GM12872 (cell line): ENCODE results near the gene MKRN2.

Source experiments
- TF ChIP-seq, protein P1 (sequence below): IDR thresholded peaks from 3 replicates; pipeline ENCODE4 v1.5.1; 2011; ENCODE audit warnings: low read depth, mild to moderate bottlenecking, low read length, moderate library complexity; ENCODE audit not compliant: insufficient read depth

MKRN2 gene

DNA sequence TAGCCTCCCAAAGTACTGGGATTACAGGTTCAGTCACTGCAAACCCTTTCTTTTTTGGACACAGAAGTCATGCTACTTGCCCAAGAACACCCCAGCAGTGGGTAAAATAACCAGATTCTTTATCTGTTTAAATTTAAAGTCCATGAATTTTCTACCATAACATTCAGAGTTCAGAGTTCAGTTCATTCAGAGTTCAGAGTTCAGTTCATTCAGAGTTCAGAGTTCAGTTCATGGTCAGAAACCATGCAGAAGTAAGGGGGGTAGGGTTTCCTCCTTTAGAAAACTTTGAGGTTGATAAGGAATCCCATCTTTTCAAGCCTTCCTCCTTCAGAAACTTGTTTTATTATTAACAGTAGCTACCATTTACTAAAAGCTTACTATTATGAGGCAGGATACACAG is 63.8 kb downstream of the MKRN2 start:
- TF ChIP-seq, protein P1, sequence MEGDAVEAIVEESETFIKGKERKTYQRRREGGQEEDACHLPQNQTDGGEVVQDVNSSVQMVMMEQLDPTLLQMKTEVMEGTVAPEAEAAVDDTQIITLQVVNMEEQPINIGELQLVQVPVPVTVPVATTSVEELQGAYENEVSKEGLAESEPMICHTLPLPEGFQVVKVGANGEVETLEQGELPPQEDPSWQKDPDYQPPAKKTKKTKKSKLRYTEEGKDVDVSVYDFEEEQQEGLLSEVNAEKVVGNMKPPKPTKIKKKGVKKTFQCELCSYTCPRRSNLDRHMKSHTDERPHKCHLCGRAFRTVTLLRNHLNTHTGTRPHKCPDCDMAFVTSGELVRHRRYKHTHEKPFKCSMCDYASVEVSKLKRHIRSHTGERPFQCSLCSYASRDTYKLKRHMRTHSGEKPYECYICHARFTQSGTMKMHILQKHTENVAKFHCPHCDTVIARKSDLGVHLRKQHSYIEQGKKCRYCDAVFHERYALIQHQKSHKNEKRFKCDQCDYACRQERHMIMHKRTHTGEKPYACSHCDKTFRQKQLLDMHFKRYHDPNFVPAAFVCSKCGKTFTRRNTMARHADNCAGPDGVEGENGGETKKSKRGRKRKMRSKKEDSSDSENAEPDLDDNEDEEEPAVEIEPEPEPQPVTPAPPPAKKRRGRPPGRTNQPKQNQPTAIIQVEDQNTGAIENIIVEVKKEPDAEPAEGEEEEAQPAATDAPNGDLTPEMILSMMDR = no peak

DNA sequence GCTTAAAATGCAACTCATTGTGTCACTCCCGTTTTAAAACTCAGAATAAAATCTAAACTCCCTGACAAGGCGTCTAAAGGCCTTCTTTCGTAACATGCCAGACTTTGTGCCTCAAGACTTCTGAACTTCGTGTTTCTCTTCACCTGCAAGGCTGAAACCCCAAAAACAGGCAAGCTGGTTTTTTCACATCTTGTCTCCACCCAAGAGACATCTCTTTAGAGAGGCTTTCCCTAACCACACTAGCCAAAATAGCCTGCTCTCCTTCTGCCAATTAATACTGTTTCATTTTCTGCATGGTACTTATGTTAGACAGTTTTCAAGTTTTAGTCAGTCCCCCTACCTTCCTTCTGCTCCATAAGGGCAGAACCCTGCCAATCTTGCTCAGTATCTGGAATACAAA is 65.4 kb downstream of the MKRN2 start:
- TF ChIP-seq, protein P1 = no peak

GRCh38 chr3:12624056-12624455 is 67.2 kb downstream of the MKRN2 start:
- TF ChIP-seq, protein P1 = no peak

- TF ChIP-seq, protein P1 = no peak
Measured at GRCh38 chr3:12627370-12627769, 70.5 kb downstream of the MKRN2 start.

GRCh38 chr3:12628813-12629212 is 71.9 kb downstream of the MKRN2 start:
- TF ChIP-seq, protein P1 = no peak

DNA sequence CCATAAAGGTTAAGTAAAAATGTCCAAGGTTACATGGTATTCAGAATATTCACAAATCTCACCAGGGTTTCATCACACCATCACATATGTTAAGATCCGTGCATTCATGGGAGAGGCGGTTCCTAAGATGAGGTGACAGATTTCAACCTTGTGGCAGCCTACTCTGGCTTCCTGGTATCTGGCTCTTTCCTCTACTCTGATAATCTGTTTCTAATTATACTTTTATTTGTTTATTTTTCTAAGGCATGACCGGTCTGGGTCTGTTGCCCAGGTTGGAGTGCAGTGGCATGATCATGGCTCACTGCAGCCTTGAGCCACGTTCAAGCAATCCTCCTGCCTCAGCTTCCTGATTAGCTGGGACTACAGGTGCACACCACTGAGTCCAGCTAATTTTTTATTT is 72.7 kb downstream of the MKRN2 start:
- TF ChIP-seq, protein P1 = no peak

DNA sequence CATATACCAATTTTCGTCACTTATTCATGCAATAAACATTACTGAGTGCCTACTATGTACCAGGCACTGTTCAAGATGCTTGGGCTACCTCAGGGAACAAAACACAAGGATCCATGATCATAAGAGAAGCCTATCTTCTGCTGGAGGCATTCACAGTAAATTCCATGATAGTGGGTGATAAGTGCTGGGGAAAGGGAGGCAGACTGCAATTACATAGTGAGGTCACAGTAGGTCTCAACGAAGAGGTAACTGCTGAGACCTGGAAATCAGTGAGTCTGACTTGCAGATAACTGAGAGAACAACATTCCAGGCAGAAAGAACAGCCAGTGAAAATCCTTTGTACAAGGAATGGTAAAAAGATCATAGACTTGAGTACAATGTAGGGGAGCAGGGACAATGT is 73.4 kb downstream of the MKRN2 start:
- TF ChIP-seq, protein P1 = no peak

- TF ChIP-seq, protein P1 = no peak
Measured at GRCh38 chr3:12632523-12632922, 75.6 kb downstream of the MKRN2 start.
